Lower leg skin (tissue), 4 donors: Measurements from ENCODE around the gene LILRA2. TPM values are rescaled to one million over a fixed set of nuclear protein-coding genes. Genes with fewer than 3 reads are reported as not detected.

Experiments used
- DNase-seq, 2 donors: peaks; one replicate each; pipeline ENCODE4 v3.0.0-alpha.2; 2019; ENCODE audit warnings: low spot score in 2 of 2
- H3K4me3 ChIP-seq: fragments of 200-600 bp; sonication (generic); 2 replicates; pipeline ENCODE4 v1.5.1; 2017; ENCODE audit warnings: mild to moderate bottlenecking, low read depth; ENCODE audit not compliant: poor library complexity, severe bottlenecking
- POLR2A ChIP-seq, 2 donors: fragments of 450-650 bp; IDR thresholded peaks; one replicate each; pipeline ENCODE4 v1.6.1; 2016 to 2017; ENCODE audit warnings: antibody characterized with exemption in 2 of 2, mild to moderate bottlenecking in 1 of 2, moderate library complexity in 1 of 2
- WGBS, 2 donors: methylation state at CpG; one replicate each; pipeline ENCODE4 v1.1.5; 2018; 5-methylcytosine and 5-hydroxymethylcytosine counted together
- intact Hi-C: fragments of 100-400 bp; cut with DNase I; formaldehyde crosslinking; loops from one replicate; pipeline ENCODE4 v1.15.0; 2023; ENCODE audit warnings: low total_unique reads
- total RNA-seq, 4 donors: library from RNA; depleted of rRNA; stranded (reverse); fragments of >200 nt; gene quantifications; one replicate each; pipeline ENCODE4 v1.1.0, GENCODE V29; 2016
- TF ChIP-seq, protein P1 (sequence below), 3 donors: fragments of 450-650 bp; IDR thresholded peaks; one replicate each; pipeline ENCODE4 v1.5.1; 2016; ENCODE audit warnings: antibody characterized with exemption in 3 of 3, mild to moderate bottlenecking in 3 of 3, moderate library complexity in 2 of 3

LILRA2 gene
- total RNA-seq, 4 donors from 2014 or later = 0.17 to 1.8 (median 0.93) TPM; not detected in 1

GRCh38 chr19:54606230-54606629, 32.6 kb downstream of the LILRA2 start:
- H3K4me3 ChIP-seq = no peak overlapping the region
- no peak for TF ChIP-seq POLR2A (IDR thresholded peaks at IDR 0.05)
- TF ChIP-seq, protein P1, sequence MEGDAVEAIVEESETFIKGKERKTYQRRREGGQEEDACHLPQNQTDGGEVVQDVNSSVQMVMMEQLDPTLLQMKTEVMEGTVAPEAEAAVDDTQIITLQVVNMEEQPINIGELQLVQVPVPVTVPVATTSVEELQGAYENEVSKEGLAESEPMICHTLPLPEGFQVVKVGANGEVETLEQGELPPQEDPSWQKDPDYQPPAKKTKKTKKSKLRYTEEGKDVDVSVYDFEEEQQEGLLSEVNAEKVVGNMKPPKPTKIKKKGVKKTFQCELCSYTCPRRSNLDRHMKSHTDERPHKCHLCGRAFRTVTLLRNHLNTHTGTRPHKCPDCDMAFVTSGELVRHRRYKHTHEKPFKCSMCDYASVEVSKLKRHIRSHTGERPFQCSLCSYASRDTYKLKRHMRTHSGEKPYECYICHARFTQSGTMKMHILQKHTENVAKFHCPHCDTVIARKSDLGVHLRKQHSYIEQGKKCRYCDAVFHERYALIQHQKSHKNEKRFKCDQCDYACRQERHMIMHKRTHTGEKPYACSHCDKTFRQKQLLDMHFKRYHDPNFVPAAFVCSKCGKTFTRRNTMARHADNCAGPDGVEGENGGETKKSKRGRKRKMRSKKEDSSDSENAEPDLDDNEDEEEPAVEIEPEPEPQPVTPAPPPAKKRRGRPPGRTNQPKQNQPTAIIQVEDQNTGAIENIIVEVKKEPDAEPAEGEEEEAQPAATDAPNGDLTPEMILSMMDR (IDR thresholded peaks at IDR 0.05) = no peak
- 56 to 69% methylated on average over 4 of the region's 4 CpGs for WGBS, 2 donors
- no peak for DNase-seq
- intact Hi-C loops = no loop called here

GRCh38 chr19:54606891-54607784, 33.5 kb downstream of the LILRA2 start:
- TF ChIP-seq, protein P1 (IDR thresholded peaks at IDR 0.05) = no peak
- WGBS, 2 donors = 75 to 77% methylated on average over 16 of the region's 16 CpGs
- intact Hi-C loops = no loop called here
- H3K4me3 ChIP-seq = no peak overlapping the region
- peak in 1 of 2 donors; percentile 50 for DNase-seq

GRCh38 chr19:54607785-54608150, 34.2 kb downstream of the LILRA2 start:
- H3K4me3 ChIP-seq = no peak overlapping the region
- 82 to 85% methylated on average over 5 of the region's 5 CpGs for WGBS, 2 donors
- no peak for TF ChIP-seq POLR2A (IDR thresholded peaks at IDR 0.05)
- TF ChIP-seq, protein P1 (IDR thresholded peaks at IDR 0.05) = no peak
- intact Hi-C loops = no loop called here
- peak in 1 of 2 donors; percentile 25 for DNase-seq

DNA sequence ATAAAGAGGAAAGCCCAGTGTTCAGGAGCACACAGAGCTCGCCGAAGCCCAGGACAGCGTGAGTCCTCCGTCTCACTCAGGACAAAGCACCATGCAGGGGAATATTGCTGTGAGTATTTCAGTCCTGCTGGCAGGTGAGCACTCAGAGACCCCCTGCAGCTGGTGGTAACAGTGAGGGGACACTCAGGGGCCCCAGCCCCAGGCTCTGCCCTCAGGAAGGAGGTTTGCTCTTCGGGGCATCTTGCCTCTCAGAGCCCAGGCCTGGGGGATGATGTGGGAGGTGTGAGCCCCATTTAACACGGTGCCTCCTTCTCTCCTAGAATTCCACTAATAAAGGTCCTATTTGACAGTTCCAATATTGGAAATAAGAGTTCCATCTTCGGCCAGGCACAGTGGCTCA, 34.6 kb downstream of the LILRA2 start:
- DNase-seq = peak in 1 of 2 donors; percentile 82
- WGBS, 2 donors = 76 to 90% methylated on average over 7 of the region's 7 CpGs
- no peak overlapping the region for H3K4me3 ChIP-seq
- TF ChIP-seq, protein P1 (IDR thresholded peaks at IDR 0.05) = no peak
- TF ChIP-seq POLR2A (IDR thresholded peaks at IDR 0.05) = no peak
- intact Hi-C loops = no loop called here

DNA sequence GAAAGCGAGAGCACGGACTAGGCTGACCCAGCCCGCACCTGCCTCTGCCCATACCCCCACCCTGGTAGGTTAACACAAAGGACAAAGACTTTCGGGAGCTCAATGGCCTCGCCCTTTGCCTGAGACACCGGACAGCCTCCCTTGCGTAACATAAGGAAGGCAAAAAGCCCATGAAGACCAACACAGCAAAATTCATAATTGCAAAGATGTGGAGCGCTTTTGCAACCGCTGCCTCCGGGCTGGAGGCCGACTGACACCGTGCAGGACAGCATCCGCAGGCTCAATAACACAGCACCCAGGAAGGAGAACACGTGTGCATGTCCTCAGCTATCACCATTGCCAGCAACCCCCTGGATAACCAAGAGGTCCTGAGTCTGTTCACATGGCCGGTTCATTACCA, 35.2 kb downstream of the LILRA2 start:
- peak in 1 of 2 donors; percentile 43 for DNase-seq
- intact Hi-C loops = no loop called here
- no peak overlapping the region for H3K4me3 ChIP-seq
- 76 to 93% methylated on average over 15 of the region's 15 CpGs for WGBS, 2 donors
- TF ChIP-seq POLR2A (IDR thresholded peaks at IDR 0.05) = no peak
- TF ChIP-seq, protein P1 (IDR thresholded peaks at IDR 0.05) = no peak
